Measurements from ENCODE around the gene TCAP.
A peak's percentile ranks its signal among the peaks of the same experiment; 100 is the strongest.
"Not testable (repeated sequence)": the region's sequence is repeated elsewhere in the genome, so short reads cannot be mapped to it uniquely, and the experiment has no call there.

TCAP gene

DNA sequence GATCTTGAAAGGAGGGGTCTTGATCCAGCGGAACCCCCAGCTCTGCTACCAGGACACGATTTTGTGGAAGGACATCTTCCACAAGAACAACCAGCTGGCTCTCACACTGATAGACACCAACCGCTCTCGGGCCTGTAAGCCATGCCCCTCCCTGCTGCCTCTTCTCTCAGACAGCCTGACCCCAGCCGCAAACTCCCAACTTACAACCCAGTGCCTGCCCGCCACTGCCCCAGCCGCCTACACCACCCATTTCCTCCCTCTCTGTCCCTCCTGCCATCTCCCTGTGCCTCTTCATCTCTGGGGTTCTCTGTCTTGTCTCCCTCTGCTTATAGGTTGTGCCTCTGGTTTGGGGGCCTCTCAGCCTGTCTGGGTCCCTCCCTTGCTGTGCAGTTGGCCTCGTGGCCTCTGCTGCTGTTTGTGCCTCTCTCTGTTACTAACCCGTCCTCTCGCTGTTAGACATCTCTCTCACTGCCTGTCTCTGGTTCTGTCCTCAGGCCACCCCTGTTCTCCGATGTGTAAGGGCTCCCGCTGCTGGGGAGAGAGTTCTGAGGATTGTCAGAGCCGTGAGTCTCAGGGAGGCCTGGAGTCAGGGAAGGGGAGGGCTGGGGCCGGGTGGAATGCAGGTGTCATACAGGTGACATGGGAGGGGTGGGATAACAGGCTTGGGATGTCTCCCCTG, 44.3 kb downstream of the TCAP start:
- Mint-ChIP-seq H3K4me3 (no peak overlapping the region), H3K9me3 (no peaks in the 10 kb centered on the region), H3K4me1 (peaks cover 15% of the 10 kb centered on the region), H3K27me3 (no peaks in the 10 kb centered on the region), H3K27ac (no peak overlapping the region)
- DNase-seq (no peak), ATAC-seq (peak; percentile 35)

DNA sequence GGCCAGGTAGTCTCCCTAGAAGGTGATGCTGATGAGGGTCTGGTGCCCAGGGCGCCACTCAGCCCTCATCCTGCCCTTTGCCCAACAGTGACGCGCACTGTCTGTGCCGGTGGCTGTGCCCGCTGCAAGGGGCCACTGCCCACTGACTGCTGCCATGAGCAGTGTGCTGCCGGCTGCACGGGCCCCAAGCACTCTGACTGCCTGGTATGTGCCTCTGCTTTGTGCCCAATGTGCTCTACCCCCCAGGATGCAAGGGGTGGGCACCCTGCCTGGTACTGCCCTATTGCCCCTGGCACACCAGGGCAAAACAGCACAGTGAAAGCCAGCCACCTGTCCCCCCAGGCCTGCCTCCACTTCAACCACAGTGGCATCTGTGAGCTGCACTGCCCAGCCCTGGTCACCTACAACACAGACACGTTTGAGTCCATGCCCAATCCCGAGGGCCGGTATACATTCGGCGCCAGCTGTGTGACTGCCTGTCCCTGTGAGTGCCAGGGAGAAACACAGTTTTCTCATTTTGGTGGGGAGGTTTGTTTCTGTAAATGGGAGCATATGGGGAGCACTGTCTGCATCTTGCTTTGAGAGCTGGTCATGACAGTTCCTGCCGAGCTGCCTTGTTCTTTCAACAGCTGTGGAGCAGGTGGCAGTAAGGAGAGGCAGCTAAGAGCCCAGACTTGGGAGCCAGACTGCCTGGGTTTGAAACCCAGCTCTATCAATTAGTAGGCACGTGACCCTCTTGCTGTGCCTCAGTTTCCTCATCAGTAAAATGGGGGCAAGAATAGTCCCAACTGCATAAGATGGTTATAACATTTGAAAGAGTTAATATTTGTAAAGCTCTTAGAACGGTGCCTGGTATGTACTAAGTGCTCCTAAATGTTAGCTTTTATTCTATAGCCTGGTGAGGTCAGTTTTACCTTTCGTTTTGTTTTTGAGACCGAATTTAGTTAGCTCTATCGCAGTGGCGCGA, 45.1 kb downstream of the TCAP start:
- ATAC-seq: no peak
- no peaks in the 10 kb centered on the region for H3K27me3 Mint-ChIP-seq
- DNase-seq: no peak
- no peaks in the 10 kb centered on the region for H3K9me3 Mint-ChIP-seq
- peaks cover 15% of the 10 kb centered on the region for H3K4me1 Mint-ChIP-seq
- H3K27ac Mint-ChIP-seq: no peak overlapping the region
- no peak overlapping the region for H3K4me3 Mint-ChIP-seq

DNA sequence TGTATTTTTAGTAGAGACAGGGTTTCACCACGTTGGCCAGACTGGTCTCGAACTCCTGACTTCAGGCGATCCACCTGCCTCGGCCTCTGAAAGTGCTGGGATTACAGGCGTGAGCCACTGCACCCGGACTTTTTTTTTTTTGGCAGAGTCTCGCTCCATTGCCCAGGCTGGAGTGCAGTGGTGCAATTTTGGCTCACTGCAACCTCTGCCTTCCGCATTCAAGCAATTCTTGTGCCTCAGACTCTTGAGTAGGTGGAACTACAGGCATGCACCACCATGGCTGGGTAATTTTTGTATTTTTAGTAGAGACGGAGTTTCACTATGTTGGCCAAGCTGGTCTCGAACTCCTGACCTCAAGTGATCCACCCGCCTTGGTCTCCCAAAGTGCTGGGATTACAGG, 45.9 kb downstream of the TCAP start:
- not testable (repeated sequence) for DNase-seq, H3K27ac Mint-ChIP-seq, H3K27me3 Mint-ChIP-seq, H3K4me3 Mint-ChIP-seq, H3K9me3 Mint-ChIP-seq, ATAC-seq
- peaks cover 15% of the 10 kb centered on the region for H3K4me1 Mint-ChIP-seq

DNA sequence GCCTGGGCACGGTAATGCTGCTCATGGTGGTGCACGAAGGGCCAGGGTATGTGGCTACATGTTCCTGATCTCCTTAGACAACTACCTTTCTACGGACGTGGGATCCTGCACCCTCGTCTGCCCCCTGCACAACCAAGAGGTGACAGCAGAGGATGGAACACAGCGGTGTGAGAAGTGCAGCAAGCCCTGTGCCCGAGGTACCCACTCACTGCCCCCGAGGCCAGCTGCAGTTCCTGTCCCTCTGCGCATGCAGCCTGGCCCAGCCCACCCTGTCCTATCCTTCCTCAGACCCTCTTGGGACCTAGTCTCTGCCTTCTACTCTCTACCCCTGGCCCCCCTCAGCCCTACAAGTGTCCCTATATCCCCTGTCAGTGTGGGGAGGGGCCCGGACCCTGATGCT, 46.7 kb downstream of the TCAP start:
- H3K27ac Mint-ChIP-seq: no peak overlapping the region
- DNase-seq (no peak), ATAC-seq (no peak)
- peaks cover 9% of the 10 kb centered on the region for H3K4me1 Mint-ChIP-seq
- H3K4me3 Mint-ChIP-seq: no peak overlapping the region
- H3K27me3 Mint-ChIP-seq: no peaks in the 10 kb centered on the region
- no peaks in the 10 kb centered on the region for H3K9me3 Mint-ChIP-seq

DNA sequence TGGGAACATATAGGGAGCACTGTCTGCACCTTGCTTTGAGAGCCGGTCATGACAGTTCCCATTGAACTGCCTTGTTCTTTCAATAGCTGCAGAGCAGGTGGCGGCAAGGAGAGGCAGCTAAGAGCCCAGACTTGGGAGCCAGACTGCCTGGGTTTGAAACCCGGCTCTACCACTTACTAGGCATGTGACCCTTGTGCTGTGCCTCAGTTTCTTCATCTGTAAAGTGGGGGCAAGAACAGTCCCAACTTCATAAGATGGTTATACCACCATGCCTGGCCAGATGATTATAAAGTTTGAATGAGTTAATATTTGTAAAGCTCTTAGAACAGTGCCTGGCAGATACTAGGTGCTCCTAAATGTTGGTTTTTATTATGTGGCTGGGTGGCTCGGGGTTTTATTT, 49.1 kb downstream of the TCAP start:
- Mint-ChIP-seq H3K9me3 (no peaks in the 10 kb centered on the region), H3K27ac (no peak overlapping the region), H3K4me3 (no peak overlapping the region), H3K4me1 (no peaks in the 10 kb centered on the region), H3K27me3 (no peaks in the 10 kb centered on the region)
- no peak for DNase-seq
- ATAC-seq: no peak

DNA sequence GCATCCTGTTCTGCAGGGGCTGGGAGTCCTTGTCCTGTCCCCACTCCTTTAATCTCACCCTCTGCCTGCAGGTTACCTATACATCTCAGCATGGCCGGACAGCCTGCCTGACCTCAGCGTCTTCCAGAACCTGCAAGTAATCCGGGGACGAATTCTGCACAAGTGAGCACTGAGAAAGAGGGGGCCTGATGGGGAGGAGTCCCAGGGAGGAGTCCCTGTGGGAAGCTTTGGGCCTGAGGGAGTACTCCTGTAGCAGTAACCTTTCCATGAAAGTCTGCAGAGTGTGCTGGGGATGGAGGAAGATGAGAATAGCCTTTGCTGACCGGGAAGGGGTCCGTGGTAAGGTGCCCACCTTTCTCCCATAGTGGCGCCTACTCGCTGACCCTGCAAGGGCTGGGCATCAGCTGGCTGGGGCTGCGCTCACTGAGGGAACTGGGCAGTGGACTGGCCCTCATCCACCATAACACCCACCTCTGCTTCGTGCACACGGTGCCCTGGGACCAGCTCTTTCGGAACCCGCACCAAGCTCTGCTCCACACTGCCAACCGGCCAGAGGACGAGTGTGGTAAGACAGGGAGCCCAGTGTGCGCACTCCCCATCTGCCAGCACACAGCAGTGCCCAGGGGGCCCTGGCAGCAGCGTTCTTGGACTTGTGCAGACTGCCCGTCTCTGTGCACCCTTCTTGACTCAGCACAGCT, 50.4 kb downstream of the TCAP start:
- DNase-seq (no peak), ATAC-seq (no peak)
- H3K9me3 Mint-ChIP-seq: no peaks in the 10 kb centered on the region
- no peaks in the 10 kb centered on the region for H3K27me3 Mint-ChIP-seq
- H3K4me3 Mint-ChIP-seq: no peak overlapping the region
- H3K27ac Mint-ChIP-seq: no peak overlapping the region
- H3K4me1 Mint-ChIP-seq: no peaks in the 10 kb centered on the region
